Mesenchymal stem cell (in vitro differentiated cells and primary cell): ENCODE data around the gene LGALS8.

Experiments
- DNase-seq: peaks from one replicate; pipeline ENCODE4 v3.0.0-alpha.2; 2013
- H2AFZ ChIP-seq: one replicate; pipeline ENCODE4 v1.6.1; 2013; ENCODE audit warnings: low read depth, mild to moderate bottlenecking, control low read depth, inconsistent platforms, low read length, moderate library complexity
- H2AK5ac ChIP-seq: 2 replicates; pipeline ENCODE4 v1.6.1; 2013; ENCODE audit warnings: low read length, moderate library complexity, mild to moderate bottlenecking, inconsistent platforms; ENCODE audit not compliant: severe bottlenecking
- H2BK120ac ChIP-seq: one replicate; pipeline ENCODE4 v1.6.1; 2013; ENCODE audit warnings: low read depth, mild to moderate bottlenecking, inconsistent platforms, low read length, moderate library complexity
- H2BK12ac ChIP-seq, 2 experiments: one replicate each; pipeline ENCODE4 v1.6.1; 2013; ENCODE audit warnings: inconsistent platforms in 2 of 2, low read length in 2 of 2, mild to moderate bottlenecking in 2 of 2, moderate library complexity in 2 of 2, control low read depth in 1 of 2
- H2BK15ac ChIP-seq: one replicate; pipeline ENCODE4 v1.6.1; 2013; ENCODE audit warnings: mild to moderate bottlenecking, low read depth, inconsistent platforms; ENCODE audit not compliant: poor library complexity, severe bottlenecking
- H2BK5ac ChIP-seq: 2 replicates; pipeline ENCODE4 v1.6.1; 2013; ENCODE audit warnings: low read depth, mild to moderate bottlenecking, low read length, control low read depth, inconsistent platforms; ENCODE audit not compliant: poor library complexity, severe bottlenecking
- H3K14ac ChIP-seq, 2 experiments: one replicate each; pipeline ENCODE4 v1.6.1; 2013; ENCODE audit warnings: inconsistent platforms in 2 of 2, low read length in 2 of 2, control low read depth in 1 of 2, mild to moderate bottlenecking in 1 of 2, moderate library complexity in 1 of 2
- H3K18ac ChIP-seq, 2 experiments: one replicate each; pipeline ENCODE4 v1.6.1; 2013; ENCODE audit warnings: inconsistent platforms in 2 of 2, low read length in 2 of 2, control low read depth in 1 of 2, low read depth in 1 of 2, mild to moderate bottlenecking in 1 of 2
- H3K23ac ChIP-seq, 2 experiments: one replicate each; pipeline ENCODE4 v1.6.1; 2013; ENCODE audit warnings: inconsistent platforms in 2 of 2, low read length in 2 of 2, mild to moderate bottlenecking in 2 of 2, moderate library complexity in 2 of 2, control low read depth in 1 of 2
- H3K27ac ChIP-seq: 2 replicates; pipeline ENCODE4 v1.5.1; 2013; ENCODE audit warnings: mild to moderate bottlenecking, moderate library complexity, low read length, control low read depth, inconsistent platforms; ENCODE audit not compliant: poor library complexity, severe bottlenecking
- H3K27me3 ChIP-seq, 2 experiments: 2 replicates each; pipeline versions ENCODE4 v1.6.1 to v1.7.0; 2013; ENCODE audit warnings: low read length in 2 of 2, mild to moderate bottlenecking in 2 of 2, moderate library complexity in 2 of 2, control low read depth in 1 of 2, inconsistent platforms in 1 of 2; ENCODE audit not compliant: control insufficient read depth in 1 of 2, insufficient read depth in 1 of 2
- H3K36me3 ChIP-seq, 2 experiments: 2 replicates each; pipeline versions ENCODE4 v1.6.1 to v1.7.0; 2013; ENCODE audit warnings: low read length in 2 of 2, control low read depth in 1 of 2, inconsistent platforms in 1 of 2, low read depth in 1 of 2, mild to moderate bottlenecking in 1 of 2; ENCODE audit not compliant: insufficient read depth in 2 of 2, control insufficient read depth in 1 of 2
- H3K4ac ChIP-seq, 2 experiments: one replicate each; pipeline ENCODE4 v1.6.1; 2013; ENCODE audit warnings: inconsistent platforms in 2 of 2, low read length in 2 of 2, mild to moderate bottlenecking in 2 of 2, moderate library complexity in 2 of 2, control low read depth in 1 of 2, low read depth in 1 of 2
- H3K4me1 ChIP-seq: 2 replicates; pipeline ENCODE4 v1.6.1; 2013; ENCODE audit warnings: low read depth, low read length, control low read depth; ENCODE audit not compliant: control insufficient read depth, insufficient read depth
- H3K4me2 ChIP-seq: 2 replicates; pipeline ENCODE4 v1.6.1; 2013; ENCODE audit warnings: low read length, mild to moderate bottlenecking, inconsistent platforms; ENCODE audit not compliant: poor library complexity, severe bottlenecking
- H3K4me3 ChIP-seq, 2 experiments: 2 replicates each; pipeline versions ENCODE4 v1.5.1 to v1.7.0; 2013; ENCODE audit warnings: low read length in 2 of 2, mild to moderate bottlenecking in 2 of 2, control low read depth in 1 of 2, low read depth in 1 of 2; ENCODE audit not compliant: insufficient read depth in 1 of 2
- H3K79me1 ChIP-seq: replicated peaks from 2 replicates; pipeline ENCODE4 v1.6.1; 2013; ENCODE audit warnings: mild to moderate bottlenecking, control low read depth, low read length, inconsistent platforms; ENCODE audit not compliant: poor library complexity, severe bottlenecking
- H3K9ac ChIP-seq: 2 replicates; pipeline ENCODE4 v1.7.0; 2013; ENCODE audit warnings: mild to moderate bottlenecking, low read length, moderate library complexity
- H3K9me3 ChIP-seq: 2 replicates; pipeline ENCODE4 v1.7.0; 2013; ENCODE audit warnings: mild to moderate bottlenecking, low read length; ENCODE audit not compliant: control insufficient read depth
- H4K8ac ChIP-seq: one replicate; pipeline ENCODE4 v1.6.1; 2013; ENCODE audit warnings: inconsistent platforms, mild to moderate bottlenecking, low read length, moderate library complexity
- H4K91ac ChIP-seq: one replicate; pipeline ENCODE4 v1.6.1; 2013; ENCODE audit warnings: mild to moderate bottlenecking, low read length, inconsistent platforms
- WGBS: methylation state at CpG from one replicate; pipeline ENCODE4 v1.1.7; 2013; ENCODE audit warnings: mixed read lengths; 5-methylcytosine and 5-hydroxymethylcytosine counted together

The LGALS8 gene

GRCh38 chr1:236558081-236558480 lies 34.3 kb downstream of the LGALS8 start:
- Histone ChIP-seq H2BK5ac (no peak overlapping the region), H3K27ac (no peak overlapping the region), H2AFZ (no peak overlapping the region), H3K9ac (no peak overlapping the region), H3K23ac (no peak overlapping the region), H4K8ac (no peak overlapping the region), H3K36me3 (peaks cover 37 to 98% of the 10 kb centered on the region in 2 experiments), H2BK120ac (no peak overlapping the region), H3K4me3 (no peak overlapping the region), H3K4me1 (peaks cover 7% of the 10 kb centered on the region), H3K9me3 (no peaks in the 10 kb centered on the region), H3K79me1 (peaks cover 10% of the 10 kb centered on the region), H2BK12ac (no peak overlapping the region), H2BK15ac (no peak overlapping the region), H3K27me3 (no peaks in the 10 kb centered on the region), H2AK5ac (no peak overlapping the region), H3K4me2 (no peak overlapping the region), H3K4ac (no peak overlapping the region), H3K18ac (no peak overlapping the region), H4K91ac (no peak overlapping the region), H3K14ac (no peak overlapping the region)
- 97% methylated on average over 9 of the region's 9 CpGs for WGBS
- DNase-seq: no peak

GRCh38 chr1:236558846-236559245 lies 35.1 kb downstream of the LGALS8 start:
- DNase-seq: no peak
- peaks cover 7% of the 10 kb centered on the region for H3K79me1 ChIP-seq
- H4K91ac ChIP-seq: no peak overlapping the region
- H3K27ac ChIP-seq: no peak overlapping the region
- no peaks in the 10 kb centered on the region for H3K9me3 ChIP-seq
- H3K14ac ChIP-seq: no peak overlapping the region
- no peak overlapping the region for H3K23ac ChIP-seq
- H3K4me3 ChIP-seq: no peak overlapping the region
- peaks cover 36 to 96% of the 10 kb centered on the region in 2 experiments for H3K36me3 ChIP-seq
- no peak overlapping the region for H3K9ac ChIP-seq
- H3K18ac ChIP-seq: no peak overlapping the region
- H3K4me1 ChIP-seq: peaks cover 7% of the 10 kb centered on the region
- H2BK120ac ChIP-seq: no peak overlapping the region
- H2AK5ac ChIP-seq: no peak overlapping the region
- no peak overlapping the region for H2AFZ ChIP-seq
- no peak overlapping the region for H2BK15ac ChIP-seq
- no peaks in the 10 kb centered on the region for H3K27me3 ChIP-seq
- no peak overlapping the region for H4K8ac ChIP-seq
- H3K4me2 ChIP-seq: no peak overlapping the region
- H2BK12ac ChIP-seq: no peak overlapping the region
- 96% methylated on average over 3 of the region's 3 CpGs for WGBS
- no peak overlapping the region for H2BK5ac ChIP-seq
- no peak overlapping the region for H3K4ac ChIP-seq

GRCh38 chr1:236560213-236560771 lies 36.5 kb downstream of the LGALS8 start:
- Histone ChIP-seq H3K4ac (no peak overlapping the region), H3K27ac (no peak overlapping the region), H3K9me3 (no peaks in the 10 kb centered on the region), H2BK120ac (no peak overlapping the region), H4K8ac (no peak overlapping the region), H2BK15ac (no peak overlapping the region), H3K4me2 (no peak overlapping the region), H3K23ac (no peak overlapping the region), H3K27me3 (no peaks in the 10 kb centered on the region), H3K18ac (no peak overlapping the region), H3K36me3 (peaks cover 40 to 99% of the 10 kb centered on the region in 2 experiments), H2AK5ac (peak overlapping the region; percentile 1), H3K4me3 (no peak overlapping the region), H3K79me1 (peaks cover 9% of the 10 kb centered on the region), H2BK5ac (no peak overlapping the region), H2AFZ (no peak overlapping the region), H4K91ac (no peak overlapping the region), H3K14ac (no peak overlapping the region), H3K4me1 (peaks cover 11% of the 10 kb centered on the region), H3K9ac (no peak overlapping the region), H2BK12ac (no peak overlapping the region)
- 96% methylated on average over 5 of the region's 7 CpGs for WGBS
- no peak for DNase-seq

GRCh38 chr1:236561976-236562375 lies 38.2 kb downstream of the LGALS8 start:
- Histone ChIP-seq H3K14ac (no peak overlapping the region), H3K4me1 (peaks cover 10% of the 10 kb centered on the region), H3K23ac (no peak overlapping the region), H3K9ac (no peak overlapping the region), H2BK15ac (no peak overlapping the region), H3K4me3 (no peak overlapping the region), H3K36me3 (peaks cover 36 to 99% of the 10 kb centered on the region in 2 experiments), H3K4ac (no peak overlapping the region), H2BK120ac (no peak overlapping the region), H2BK12ac (no peak overlapping the region), H4K91ac (no peak overlapping the region), H4K8ac (no peak overlapping the region), H2AFZ (no peak overlapping the region), H2AK5ac (no peak overlapping the region), H3K27ac (peak overlapping the region; percentile 20), H3K27me3 (no peaks in the 10 kb centered on the region), H3K9me3 (no peaks in the 10 kb centered on the region), H3K18ac (no peak overlapping the region), H3K4me2 (no peak overlapping the region), H3K79me1 (peaks cover 9% of the 10 kb centered on the region), H2BK5ac (no peak overlapping the region)
- WGBS: 94% methylated on average over 2 of the region's 2 CpGs
- DNase-seq: no peak
